GM23338 (cell line): ENCODE measurements around the gene SOX13. TPM values are rescaled to one million over a fixed set of nuclear protein-coding genes. Genes with fewer than 3 reads are reported as not detected.

Experiments
- ATAC-seq: fragments of 200-7000 bp; cut with Tn5 transposase; 3 replicates; pipeline ENCODE4 v1.9.1; 2020
- DNase-seq: peaks from one replicate; pipeline ENCODE4 v3.0.0-alpha.2; 2015; ENCODE audit warnings: low spot score
- H2AFZ ChIP-seq: fragments of 200-600 bp; sonication (generic); 2 replicates; pipeline ENCODE4 v1.8.0; 2016; ENCODE audit warnings: antibody characterized with exemption, mild to moderate bottlenecking, moderate library complexity
- H3F3A ChIP-seq: fragments of 200-600 bp; sonication (generic); replicated peaks from 2 replicates; pipeline ENCODE4 v1.8.0; 2017; ENCODE audit warnings: antibody characterized with exemption, mixed run types, low read depth
- H3K27ac ChIP-seq: fragments of 200-600 bp; sonication (generic); 2 replicates; pipeline ENCODE4 v1.6.1; 2016; ENCODE audit warnings: low read depth
- H3K27me3 ChIP-seq: fragments of 200-600 bp; sonication (generic); 2 replicates; pipeline ENCODE4 v1.8.0; 2016; ENCODE audit warnings: mild to moderate bottlenecking, mixed run types, moderate library complexity; ENCODE audit not compliant: insufficient read depth
- H3K36me3 ChIP-seq: fragments of 200-600 bp; sonication (generic); 2 replicates; pipeline ENCODE4 v1.8.0; 2016; ENCODE audit warnings: mild to moderate bottlenecking; ENCODE audit not compliant: insufficient read depth
- H3K4me1 ChIP-seq: fragments of 200-600 bp; sonication (generic); 2 replicates; pipeline ENCODE4 v1.8.0; 2016; ENCODE audit warnings: mild to moderate bottlenecking, moderate library complexity; ENCODE audit not compliant: insufficient read depth
- H3K4me2 ChIP-seq: fragments of 200-600 bp; sonication (generic); 2 replicates; pipeline ENCODE4 v1.7.1; 2017; ENCODE audit warnings: mixed run types
- H3K4me3 ChIP-seq: fragments of 200-600 bp; sonication (generic); 2 replicates; pipeline ENCODE4 v1.6.1; 2016; ENCODE audit warnings: mixed run types
- H3K79me2 ChIP-seq: fragments of 200-600 bp; sonication (generic); replicated peaks from 2 replicates; pipeline ENCODE4 v1.8.0; 2017; ENCODE audit warnings: mild to moderate bottlenecking; ENCODE audit not compliant: insufficient read depth
- H3K9me2 ChIP-seq: fragments of 200-600 bp; sonication (generic); 2 replicates; pipeline ENCODE4 v1.8.0; 2017; ENCODE audit not compliant: insufficient read depth
- H4K20me1 ChIP-seq: fragments of 200-600 bp; sonication (generic); replicated peaks from 2 replicates; pipeline ENCODE4 v1.8.0; 2017; ENCODE audit warnings: mild to moderate bottlenecking; ENCODE audit not compliant: insufficient read depth
- H3K27ac Mint-ChIP-seq: 2 replicates; pipeline ENCODE4 v1.8.0; 2020; ENCODE audit warnings: inconsistent platforms, mild to moderate bottlenecking, moderate library complexity, mixed read lengths
- H3K27me3 Mint-ChIP-seq: 3 replicates; pipeline ENCODE4 v1.8.0; 2022; ENCODE audit warnings: low read depth, mild to moderate bottlenecking, moderate library complexity, mixed read lengths, inconsistent platforms; ENCODE audit not compliant: insufficient read depth, poor library complexity
- H3K36me3 Mint-ChIP-seq: 3 replicates; pipeline ENCODE4 v1.8.0; 2021; ENCODE audit warnings: low read depth, mild to moderate bottlenecking, inconsistent platforms, moderate library complexity, mixed read lengths
- H3K4me1 Mint-ChIP-seq: 3 replicates; pipeline ENCODE4 v1.8.0; 2020; ENCODE audit warnings: mild to moderate bottlenecking, inconsistent platforms, mixed read lengths
- H3K4me3 Mint-ChIP-seq: 3 replicates; pipeline ENCODE4 v1.8.0; 2021; ENCODE audit warnings: moderate library complexity, mild to moderate bottlenecking, inconsistent platforms, mixed read lengths
- H3K9me3 Mint-ChIP-seq: 3 replicates; pipeline ENCODE4 v1.8.0; 2020; ENCODE audit warnings: moderate library complexity, mild to moderate bottlenecking, inconsistent platforms, mixed read lengths
- CREB1 ChIP-seq: fragments of 250-450 bp; sonication (Bioruptor Pico); IDR thresholded peaks from 2 replicates; pipeline ENCODE4 v1.5.0; 2020; ENCODE audit warnings: low read depth, mild to moderate bottlenecking, moderate library complexity
- EZH2 ChIP-seq: fragments of 200-600 bp; sonication (generic); IDR thresholded peaks from one replicate; pipeline ENCODE4 v1.8.0; 2017; ENCODE audit warnings: antibody characterized with exemption, mild to moderate bottlenecking, low read depth; ENCODE audit not compliant: unreplicated experiment
- EZH2phosphoT487 ChIP-seq: fragments of 200-600 bp; sonication (generic); IDR thresholded peaks from one replicate; pipeline ENCODE4 v1.8.1; 2018; ENCODE audit warnings: antibody characterized with exemption; ENCODE audit not compliant: unreplicated experiment
- JUNB ChIP-seq: IDR thresholded peaks from one replicate; pipeline ENCODE4 v1.6.1; 2016; ENCODE audit warnings: antibody characterized with exemption; ENCODE audit not compliant: unreplicated experiment
- NANOG ChIP-seq: IDR thresholded peaks from 2 replicates; pipeline ENCODE4 v1.6.1; 2016; ENCODE audit warnings: antibody characterized with exemption, borderline replicate concordance
- POLR2AphosphoS5 ChIP-seq: IDR thresholded peaks from 2 replicates; pipeline ENCODE4 v1.6.1; 2016; ENCODE audit warnings: antibody characterized with exemption, low read depth
- STAT1 ChIP-seq: IDR thresholded peaks from one replicate; pipeline ENCODE4 v1.6.1; 2016; ENCODE audit warnings: antibody characterized with exemption; ENCODE audit not compliant: unreplicated experiment
- ZNF114 ChIP-seq: fragments of 250-450 bp; sonication (Bioruptor Pico); IDR thresholded peaks from 2 replicates; pipeline ENCODE4 v1.5.0; 2020; ENCODE audit warnings: mild to moderate bottlenecking, moderate library complexity
- ZNF331 ChIP-seq: fragments of 250-450 bp; sonication (Bioruptor Pico); IDR thresholded peaks from 2 replicates; pipeline ENCODE4 v1.5.0; 2020; ENCODE audit warnings: low read depth, mild to moderate bottlenecking, moderate library complexity
- polyA plus RNA-seq: library from polyadenylated mRNA; unstranded; fragments of >200 nt; fragmentation: Nextera tagmentation; extraction: Ambion mirVana; gene quantifications from 2 replicates; pipeline ENCODE4 v1.2.1, GENCODE V29; 2016
- total RNA-seq: library from RNA; depleted of rRNA; stranded (reverse); fragments of >200 nt; shearing (Covaris generic); gene quantifications from 2 replicates; pipeline ENCODE4 v1.2.3, GENCODE V29; 2014
- TF ChIP-seq, protein P1 (sequence below), 2 experiments: fragments of 200-600 bp in 1 of 2; sonication (generic) in 1 of 2; conservative IDR thresholded peaks; 2 replicates each; pipeline versions ENCODE4 v1.5.1 to v1.6.1; 2016 to 2017; ENCODE audit warnings: antibody characterized with exemption in 2 of 2, low read depth in 2 of 2, mild to moderate bottlenecking in 2 of 2, moderate library complexity in 1 of 2
- TF ChIP-seq, protein P2 (sequence below): fragments of 250-450 bp; sonication (Bioruptor Pico); IDR thresholded peaks from 2 replicates; pipeline ENCODE4 v1.5.0; 2020; ENCODE audit warnings: mild to moderate bottlenecking, moderate library complexity
- TF ChIP-seq, protein P3 (sequence below): IDR thresholded peaks from 2 replicates; pipeline ENCODE4 v1.6.1; 2016; ENCODE audit warnings: antibody characterized with exemption
- TF ChIP-seq, protein P4 (sequence below): IDR thresholded peaks from one replicate; pipeline ENCODE4 v1.6.1; 2018; ENCODE audit warnings: antibody characterized with exemption; ENCODE audit not compliant: unreplicated experiment

The SOX13 gene
- total and polyA plus RNA-seq, 2 experiments from 2014 or later: 28.6 to 123 TPM

DNA sequence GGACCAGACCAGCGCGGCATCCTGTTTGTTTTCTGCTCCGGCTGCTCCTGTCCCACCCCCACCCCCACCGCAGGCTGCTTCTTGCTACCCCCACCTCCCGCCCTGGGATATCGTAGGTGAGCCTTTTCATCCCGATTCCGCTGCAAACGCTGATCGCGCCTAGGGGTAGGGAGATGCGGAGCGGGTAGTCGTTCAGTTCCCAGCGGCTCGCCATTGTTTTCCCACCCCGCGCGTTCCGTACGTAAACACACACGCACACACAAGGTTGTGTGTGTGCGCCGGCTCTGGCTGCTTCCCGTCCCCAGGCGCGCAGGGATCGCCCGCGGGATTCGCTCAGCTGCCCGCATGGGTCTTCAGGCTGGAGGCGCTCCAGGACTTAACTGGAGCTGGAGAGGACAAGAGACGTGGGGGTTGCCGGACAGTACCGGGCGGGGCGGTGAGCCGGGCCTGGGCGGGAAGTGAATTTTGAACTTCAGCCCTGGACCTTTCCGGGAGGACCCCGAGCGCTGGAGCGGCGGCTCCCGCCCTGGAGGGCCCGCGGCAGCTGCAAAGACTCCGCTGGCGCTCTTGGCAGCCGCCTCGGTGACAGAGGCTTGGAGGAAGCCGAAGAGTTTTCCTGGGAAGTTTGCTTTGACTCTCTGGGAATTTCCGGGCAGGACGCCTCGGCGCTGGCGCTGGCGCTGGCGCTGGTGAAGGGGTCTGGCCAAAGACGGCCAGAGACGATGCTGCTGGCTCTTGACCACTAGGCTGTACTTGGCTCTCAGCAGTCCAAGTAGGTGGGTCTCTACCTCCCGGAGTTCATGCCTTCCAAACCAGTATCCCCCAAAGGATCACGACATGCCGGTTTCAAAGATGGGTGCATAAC, 1.6 kb downstream of the SOX13 start:
- Histone ChIP-seq H3K27me3 (peaks cover 10% of the 10 kb centered on the region; the same call in 1 of the 2 replicates), H3K36me3 (no peaks in the 10 kb centered on the region), H3K4me2 (peak overlapping the region; percentile 98), H4K20me1 (peaks cover 21% of the 10 kb centered on the region), H3K9me2 (no peaks in the 10 kb centered on the region), H3K4me3 (peak overlapping the region; percentile 97), H3F3A (peaks cover 35% of the 10 kb centered on the region), H3K4me1 (peaks cover 43% of the 10 kb centered on the region), H2AFZ (no peak overlapping the region), H3K27ac (no peak overlapping the region), H3K79me2 (peaks cover 58% of the 10 kb centered on the region)
- peaks cover 37% of the 10 kb centered on the region for H3K27me3 Mint-ChIP-seq
- TF ChIP-seq JUNB (no peak), POLR2AphosphoS5 (no peak; the same call in 1 of the 2 replicates), ZNF114 (no peak), STAT1 (no peak), EZH2 (no peak), CREB1 (CRISPR knock-in tag) (no peak), NANOG (no peak), EZH2phosphoT487 (no peak), ZNF331 (CRISPR knock-in tag) (no peak)
- TF ChIP-seq, protein P1, sequence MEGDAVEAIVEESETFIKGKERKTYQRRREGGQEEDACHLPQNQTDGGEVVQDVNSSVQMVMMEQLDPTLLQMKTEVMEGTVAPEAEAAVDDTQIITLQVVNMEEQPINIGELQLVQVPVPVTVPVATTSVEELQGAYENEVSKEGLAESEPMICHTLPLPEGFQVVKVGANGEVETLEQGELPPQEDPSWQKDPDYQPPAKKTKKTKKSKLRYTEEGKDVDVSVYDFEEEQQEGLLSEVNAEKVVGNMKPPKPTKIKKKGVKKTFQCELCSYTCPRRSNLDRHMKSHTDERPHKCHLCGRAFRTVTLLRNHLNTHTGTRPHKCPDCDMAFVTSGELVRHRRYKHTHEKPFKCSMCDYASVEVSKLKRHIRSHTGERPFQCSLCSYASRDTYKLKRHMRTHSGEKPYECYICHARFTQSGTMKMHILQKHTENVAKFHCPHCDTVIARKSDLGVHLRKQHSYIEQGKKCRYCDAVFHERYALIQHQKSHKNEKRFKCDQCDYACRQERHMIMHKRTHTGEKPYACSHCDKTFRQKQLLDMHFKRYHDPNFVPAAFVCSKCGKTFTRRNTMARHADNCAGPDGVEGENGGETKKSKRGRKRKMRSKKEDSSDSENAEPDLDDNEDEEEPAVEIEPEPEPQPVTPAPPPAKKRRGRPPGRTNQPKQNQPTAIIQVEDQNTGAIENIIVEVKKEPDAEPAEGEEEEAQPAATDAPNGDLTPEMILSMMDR (conservative IDR thresholded peaks at IDR 0.05; ENCODE audit: low read depth in 2 of 2): no peak
- TF ChIP-seq, protein P2, sequence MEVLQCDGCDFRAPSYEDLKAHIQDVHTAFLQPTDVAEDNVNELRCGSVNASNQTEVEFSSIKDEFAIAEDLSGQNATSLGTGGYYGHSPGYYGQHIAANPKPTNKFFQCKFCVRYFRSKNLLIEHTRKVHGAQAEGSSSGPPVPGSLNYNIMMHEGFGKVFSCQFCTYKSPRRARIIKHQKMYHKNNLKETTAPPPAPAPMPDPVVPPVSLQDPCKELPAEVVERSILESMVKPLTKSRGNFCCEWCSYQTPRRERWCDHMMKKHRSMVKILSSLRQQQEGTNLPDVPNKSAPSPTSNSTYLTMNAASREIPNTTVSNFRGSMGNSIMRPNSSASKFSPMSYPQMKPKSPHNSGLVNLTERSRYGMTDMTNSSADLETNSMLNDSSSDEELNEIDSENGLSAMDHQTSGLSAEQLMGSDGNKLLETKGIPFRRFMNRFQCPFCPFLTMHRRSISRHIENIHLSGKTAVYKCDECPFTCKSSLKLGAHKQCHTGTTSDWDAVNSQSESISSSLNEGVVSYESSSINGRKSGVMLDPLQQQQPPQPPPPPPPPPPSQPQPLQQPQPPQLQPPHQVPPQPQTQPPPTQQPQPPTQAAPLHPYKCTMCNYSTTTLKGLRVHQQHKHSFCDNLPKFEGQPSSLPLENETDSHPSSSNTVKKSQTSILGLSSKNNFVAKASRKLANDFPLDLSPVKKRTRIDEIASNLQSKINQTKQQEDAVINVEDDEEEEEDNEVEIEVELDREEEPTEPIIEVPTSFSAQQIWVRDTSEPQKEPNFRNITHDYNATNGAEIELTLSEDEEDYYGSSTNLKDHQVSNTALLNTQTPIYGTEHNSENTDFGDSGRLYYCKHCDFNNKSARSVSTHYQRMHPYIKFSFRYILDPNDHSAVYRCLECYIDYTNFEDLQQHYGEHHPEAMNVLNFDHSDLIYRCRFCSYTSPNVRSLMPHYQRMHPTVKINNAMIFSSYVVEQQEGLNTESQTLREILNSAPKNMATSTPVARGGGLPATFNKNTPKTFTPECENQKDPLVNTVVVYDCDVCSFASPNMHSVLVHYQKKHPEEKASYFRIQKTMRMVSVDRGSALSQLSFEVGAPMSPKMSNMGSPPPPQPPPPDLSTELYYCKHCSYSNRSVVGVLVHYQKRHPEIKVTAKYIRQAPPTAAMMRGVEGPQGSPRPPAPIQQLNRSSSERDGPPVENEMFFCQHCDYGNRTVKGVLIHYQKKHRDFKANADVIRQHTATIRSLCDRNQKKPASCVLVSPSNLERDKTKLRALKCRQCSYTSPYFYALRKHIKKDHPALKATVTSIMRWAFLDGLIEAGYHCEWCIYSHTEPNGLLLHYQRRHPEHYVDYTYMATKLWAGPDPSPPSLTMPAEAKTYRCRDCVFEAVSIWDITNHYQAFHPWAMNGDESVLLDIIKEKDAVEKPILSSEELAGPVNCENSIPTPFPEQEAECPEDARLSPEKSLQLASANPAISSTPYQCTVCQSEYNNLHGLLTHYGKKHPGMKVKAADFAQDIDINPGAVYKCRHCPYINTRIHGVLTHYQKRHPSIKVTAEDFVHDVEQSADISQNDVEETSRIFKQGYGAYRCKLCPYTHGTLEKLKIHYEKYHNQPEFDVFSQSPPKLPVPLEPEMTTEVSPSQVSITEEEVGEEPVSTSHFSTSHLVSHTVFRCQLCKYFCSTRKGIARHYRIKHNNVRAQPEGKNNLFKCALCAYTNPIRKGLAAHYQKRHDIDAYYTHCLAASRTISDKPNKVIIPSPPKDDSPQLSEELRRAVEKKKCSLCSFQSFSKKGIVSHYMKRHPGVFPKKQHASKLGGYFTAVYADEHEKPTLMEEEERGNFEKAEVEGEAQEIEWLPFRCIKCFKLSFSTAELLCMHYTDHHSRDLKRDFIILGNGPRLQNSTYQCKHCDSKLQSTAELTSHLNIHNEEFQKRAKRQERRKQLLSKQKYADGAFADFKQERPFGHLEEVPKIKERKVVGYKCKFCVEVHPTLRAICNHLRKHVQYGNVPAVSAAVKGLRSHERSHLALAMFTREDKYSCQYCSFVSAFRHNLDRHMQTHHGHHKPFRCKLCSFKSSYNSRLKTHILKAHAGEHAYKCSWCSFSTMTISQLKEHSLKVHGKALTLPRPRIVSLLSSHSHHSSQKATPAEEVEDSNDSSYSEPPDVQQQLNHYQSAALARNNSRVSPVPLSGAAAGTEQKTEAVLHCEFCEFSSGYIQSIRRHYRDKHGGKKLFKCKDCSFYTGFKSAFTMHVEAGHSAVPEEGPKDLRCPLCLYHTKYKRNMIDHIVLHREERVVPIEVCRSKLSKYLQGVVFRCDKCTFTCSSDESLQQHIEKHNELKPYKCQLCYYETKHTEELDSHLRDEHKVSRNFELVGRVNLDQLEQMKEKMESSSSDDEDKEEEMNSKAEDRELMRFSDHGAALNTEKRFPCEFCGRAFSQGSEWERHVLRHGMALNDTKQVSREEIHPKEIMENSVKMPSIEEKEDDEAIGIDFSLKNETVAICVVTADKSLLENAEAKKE: no peak
- TF ChIP-seq, protein P3, sequence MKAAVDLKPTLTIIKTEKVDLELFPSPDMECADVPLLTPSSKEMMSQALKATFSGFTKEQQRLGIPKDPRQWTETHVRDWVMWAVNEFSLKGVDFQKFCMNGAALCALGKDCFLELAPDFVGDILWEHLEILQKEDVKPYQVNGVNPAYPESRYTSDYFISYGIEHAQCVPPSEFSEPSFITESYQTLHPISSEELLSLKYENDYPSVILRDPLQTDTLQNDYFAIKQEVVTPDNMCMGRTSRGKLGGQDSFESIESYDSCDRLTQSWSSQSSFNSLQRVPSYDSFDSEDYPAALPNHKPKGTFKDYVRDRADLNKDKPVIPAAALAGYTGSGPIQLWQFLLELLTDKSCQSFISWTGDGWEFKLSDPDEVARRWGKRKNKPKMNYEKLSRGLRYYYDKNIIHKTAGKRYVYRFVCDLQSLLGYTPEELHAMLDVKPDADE: no peak
- TF ChIP-seq, protein P4, sequence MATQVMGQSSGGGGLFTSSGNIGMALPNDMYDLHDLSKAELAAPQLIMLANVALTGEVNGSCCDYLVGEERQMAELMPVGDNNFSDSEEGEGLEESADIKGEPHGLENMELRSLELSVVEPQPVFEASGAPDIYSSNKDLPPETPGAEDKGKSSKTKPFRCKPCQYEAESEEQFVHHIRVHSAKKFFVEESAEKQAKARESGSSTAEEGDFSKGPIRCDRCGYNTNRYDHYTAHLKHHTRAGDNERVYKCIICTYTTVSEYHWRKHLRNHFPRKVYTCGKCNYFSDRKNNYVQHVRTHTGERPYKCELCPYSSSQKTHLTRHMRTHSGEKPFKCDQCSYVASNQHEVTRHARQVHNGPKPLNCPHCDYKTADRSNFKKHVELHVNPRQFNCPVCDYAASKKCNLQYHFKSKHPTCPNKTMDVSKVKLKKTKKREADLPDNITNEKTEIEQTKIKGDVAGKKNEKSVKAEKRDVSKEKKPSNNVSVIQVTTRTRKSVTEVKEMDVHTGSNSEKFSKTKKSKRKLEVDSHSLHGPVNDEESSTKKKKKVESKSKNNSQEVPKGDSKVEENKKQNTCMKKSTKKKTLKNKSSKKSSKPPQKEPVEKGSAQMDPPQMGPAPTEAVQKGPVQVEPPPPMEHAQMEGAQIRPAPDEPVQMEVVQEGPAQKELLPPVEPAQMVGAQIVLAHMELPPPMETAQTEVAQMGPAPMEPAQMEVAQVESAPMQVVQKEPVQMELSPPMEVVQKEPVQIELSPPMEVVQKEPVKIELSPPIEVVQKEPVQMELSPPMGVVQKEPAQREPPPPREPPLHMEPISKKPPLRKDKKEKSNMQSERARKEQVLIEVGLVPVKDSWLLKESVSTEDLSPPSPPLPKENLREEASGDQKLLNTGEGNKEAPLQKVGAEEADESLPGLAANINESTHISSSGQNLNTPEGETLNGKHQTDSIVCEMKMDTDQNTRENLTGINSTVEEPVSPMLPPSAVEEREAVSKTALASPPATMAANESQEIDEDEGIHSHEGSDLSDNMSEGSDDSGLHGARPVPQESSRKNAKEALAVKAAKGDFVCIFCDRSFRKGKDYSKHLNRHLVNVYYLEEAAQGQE: no peak
- ATAC-seq (peak; percentile 7), DNase-seq (peak; percentile 66)
- H3K4me3 Mint-ChIP-seq: peak overlapping the region; percentile 97
- H3K27ac Mint-ChIP-seq: peak overlapping the region; percentile 83; the same call in 1 of the 2 replicates
- H3K36me3 Mint-ChIP-seq: peaks cover 20% of the 10 kb centered on the region
- peaks cover 50% of the 10 kb centered on the region for H3K4me1 Mint-ChIP-seq
- no peaks in the 10 kb centered on the region; the same call in 2 of the 3 replicates for H3K9me3 Mint-ChIP-seq
